ENCODE measurements around the gene LTBP2.

DNA sequence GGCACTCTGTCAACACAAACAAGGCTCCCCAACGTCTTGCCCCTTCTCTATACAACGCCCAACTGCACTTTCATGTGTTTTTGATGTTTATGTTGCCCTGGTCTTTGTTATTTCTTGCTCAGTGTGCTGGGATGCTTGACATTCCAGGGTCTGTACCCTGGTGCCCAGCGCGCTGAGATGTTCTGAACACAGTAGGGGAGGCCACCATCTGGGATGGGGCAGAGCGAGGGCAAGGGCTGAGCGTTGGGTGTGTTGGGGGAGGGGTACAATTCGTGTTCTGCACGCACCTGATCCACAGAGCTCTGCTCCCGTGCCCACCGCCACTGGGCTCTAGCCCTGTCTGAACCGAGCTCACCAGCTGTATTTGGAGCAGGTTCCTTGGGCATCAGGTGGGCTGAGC is 65.6 kb downstream of the LTBP2 start:
- TF ChIP-seq CTCF (IDR thresholded peaks at IDR 0.05), result no peak
- no peak for TF ChIP-seq POLR2A (IDR thresholded peaks at IDR 0.05)
